ENCODE results near the gene WDR17. TPM values are rescaled to one million over a fixed set of nuclear protein-coding genes. Genes with fewer than 3 reads are reported as not detected.

WDR17 gene
- total and polyA plus RNA-seq, 2 donors (not counting 3 experiments of a cell fraction or from before 2014, with no cell fraction given): 0.07 to 0.42 TPM

DNA sequence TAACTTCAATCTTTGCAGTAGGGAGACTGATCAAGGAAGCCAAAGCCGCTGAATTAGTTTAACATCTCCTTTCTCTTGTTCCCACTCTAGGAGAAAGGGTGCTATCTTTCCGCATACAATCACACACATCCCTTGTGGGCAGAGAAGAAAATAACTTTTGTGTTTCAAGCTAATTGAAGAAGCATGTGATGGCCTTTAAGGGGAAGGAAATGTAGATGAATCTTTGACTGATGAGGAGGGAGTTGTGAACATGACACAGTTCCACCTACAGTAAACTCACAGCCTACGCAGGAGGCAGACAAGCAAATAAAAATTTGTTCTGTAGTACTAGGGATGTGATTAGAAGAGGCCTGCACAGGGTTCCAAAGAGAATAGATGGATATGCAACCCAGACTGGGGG is 144.5 kb downstream of the WDR17 start:
- ChIA-PET CTCF (interaction anchor here (1.0 kb wide), 1 partner anchor 31 kb away, joined by 3 read pairs; no protein-coding TSS in a partner anchor), POLR2A (no interaction called here)
- intact Hi-C loops (cut with micrococcal nuclease): no loop called here

More for the DNA sequence above, 144.5 kb downstream of the WDR17 start:
- Histone ChIP-seq H3K9me3 (replicated peaks; ENCODE audit: control insufficient read depth, insufficient read depth, low read length) (no peaks in the 10 kb centered on the region), H3K4me1 (ENCODE audit: control insufficient read depth, extremely low read depth, insufficient read depth, low read length) (no peaks in the 10 kb centered on the region), H2AFZ (ENCODE audit: low read depth, low read length) (no peak overlapping the region), H3K4me2 (ENCODE audit: insufficient read depth, low read length) (no peak overlapping the region), H3K4me3 (replicated peaks in 1 of 3; ENCODE audit: insufficient read depth in 1 of 3, low read depth in 1 of 3, low read length in 3 of 3) (no peak overlapping the region), H3K9ac (replicated peaks; ENCODE audit: extremely low read depth, insufficient read depth, low read length) (no peak overlapping the region), H3K9me1 (replicated peaks; ENCODE audit: control insufficient read depth, extremely low read depth, insufficient read depth, low read length) (no peaks in the 10 kb centered on the region), H3K36me3 (ENCODE audit: control insufficient read depth in 2 of 2, extremely low read depth in 1 of 2, insufficient read depth in 2 of 2, low read length in 2 of 2) (no peaks in the 10 kb centered on the region), H3K79me2 (ENCODE audit: control insufficient read depth, insufficient read depth, low read length) (no peaks in the 10 kb centered on the region), H3K27ac (ENCODE audit: insufficient read depth, low read depth, low read length) (no peak overlapping the region), H3K27me3 (ENCODE audit: control insufficient read depth in 2 of 2, insufficient read depth in 2 of 2, low read length in 2 of 2) (no peaks in the 10 kb centered on the region), H4K20me1 (replicated peaks; ENCODE audit: control insufficient read depth, extremely low read depth, insufficient read depth, low read length) (no peaks in the 10 kb centered on the region)
- no TSS peak for BruUV-seq (replicated peaks)
- TF ChIP-seq JUN (IDR thresholded peaks at IDR 0.05; ENCODE audit: borderline replicate concordance, insufficient read depth, insufficient read length, low read depth) (no peak), GATA2 (IDR thresholded peaks at IDR 0.05; ENCODE audit: insufficient read depth, insufficient read length, low read depth, low read length) (no peak), EZH2 (IDR thresholded peaks at IDR 0.05; ENCODE audit: borderline replicate concordance, low read depth, low read length, severe bottlenecking) (no peak)
- TF ChIP-seq, protein P1, sequence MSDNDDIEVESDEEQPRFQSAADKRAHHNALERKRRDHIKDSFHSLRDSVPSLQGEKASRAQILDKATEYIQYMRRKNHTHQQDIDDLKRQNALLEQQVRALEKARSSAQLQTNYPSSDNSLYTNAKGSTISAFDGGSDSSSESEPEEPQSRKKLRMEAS (IDR thresholded peaks at IDR 0.05; ENCODE audit: insufficient read depth, insufficient read length): no peak
- TF ChIP-seq, protein P2, sequence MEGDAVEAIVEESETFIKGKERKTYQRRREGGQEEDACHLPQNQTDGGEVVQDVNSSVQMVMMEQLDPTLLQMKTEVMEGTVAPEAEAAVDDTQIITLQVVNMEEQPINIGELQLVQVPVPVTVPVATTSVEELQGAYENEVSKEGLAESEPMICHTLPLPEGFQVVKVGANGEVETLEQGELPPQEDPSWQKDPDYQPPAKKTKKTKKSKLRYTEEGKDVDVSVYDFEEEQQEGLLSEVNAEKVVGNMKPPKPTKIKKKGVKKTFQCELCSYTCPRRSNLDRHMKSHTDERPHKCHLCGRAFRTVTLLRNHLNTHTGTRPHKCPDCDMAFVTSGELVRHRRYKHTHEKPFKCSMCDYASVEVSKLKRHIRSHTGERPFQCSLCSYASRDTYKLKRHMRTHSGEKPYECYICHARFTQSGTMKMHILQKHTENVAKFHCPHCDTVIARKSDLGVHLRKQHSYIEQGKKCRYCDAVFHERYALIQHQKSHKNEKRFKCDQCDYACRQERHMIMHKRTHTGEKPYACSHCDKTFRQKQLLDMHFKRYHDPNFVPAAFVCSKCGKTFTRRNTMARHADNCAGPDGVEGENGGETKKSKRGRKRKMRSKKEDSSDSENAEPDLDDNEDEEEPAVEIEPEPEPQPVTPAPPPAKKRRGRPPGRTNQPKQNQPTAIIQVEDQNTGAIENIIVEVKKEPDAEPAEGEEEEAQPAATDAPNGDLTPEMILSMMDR (IDR thresholded peaks at IDR 0.05; ENCODE audit: extremely low read depth in 1 of 2, insufficient read depth in 1 of 2, low read depth in 1 of 2, low read length in 2 of 2): no peak
- DNase-seq (ENCODE audit: low read depth, low spot score) (no peak), FAIRE-seq (no peak)
- dilution Hi-C loops (cut with MboI; ENCODE audit: extremely low pct_ligation_motif_present, low sequenced_read_pairs): no loop called here

All from endothelial cell of umbilical vein (primary cell).